ENCODE data around the gene SCYGR1. TPM values are rescaled to one million over a fixed set of nuclear protein-coding genes. Genes with fewer than 3 reads are reported as not detected.
A peak's percentile ranks its signal among the peaks of the same experiment; 100 is the strongest.

SCYGR1 gene
- total RNA-seq, 1 experiment from 2014 or later: not detected

DNA sequence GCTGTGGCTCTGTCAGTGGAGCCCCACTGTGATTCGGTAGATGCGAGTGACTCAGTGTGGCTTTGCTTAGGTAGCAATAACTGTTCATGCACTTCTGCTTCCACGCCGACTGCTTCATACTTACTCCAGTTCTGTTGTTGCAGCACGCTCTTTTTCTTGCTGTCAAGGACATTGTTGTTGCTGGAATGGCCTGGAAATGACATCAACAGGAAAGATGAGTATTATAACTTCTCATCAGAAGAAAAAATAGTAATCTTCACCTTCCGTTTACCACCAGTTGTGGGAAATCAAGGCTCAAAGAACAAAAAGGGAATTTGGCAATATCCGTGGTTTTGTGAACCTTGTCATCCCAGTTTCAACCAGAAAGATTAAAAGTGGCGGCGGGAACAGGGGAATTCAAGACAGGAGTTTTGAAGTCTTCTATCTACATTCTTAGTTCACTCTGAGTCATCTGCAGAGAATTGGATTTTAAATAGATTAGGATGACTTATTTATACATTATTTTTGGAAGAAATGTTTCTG, 16.9 kb downstream of the SCYGR1 start:
- peak; percentile 58 for DNase-seq
- 0 out of 2 replicates have a peak, but pooled peaks have one; percentile 5 for ATAC-seq

GRCh38 chr2:227370092-227370491, 17.7 kb downstream of the SCYGR1 start:
- intact Hi-C loops (cut with micrococcal nuclease): no loop called here
- ATAC-seq (no peak), DNase-seq (no peak)
- H3K9me2 ChIP-seq (replicated peaks; ENCODE audit: low read length): no peaks in the 10 kb centered on the region
- ChIA-PET CTCF (interaction anchor here (0.6 kb wide), 1 partner anchor 34 kb away, joined by 3 read pairs; no protein-coding TSS in a partner anchor), POLR2A (ENCODE audit: unreplicated experiment) (no interaction called here)
- BruUV-seq (replicated peaks): no TSS peak
- H2AFZ ChIP-seq (ENCODE audit: low read length): no peak overlapping the region
- no peaks in the 10 kb centered on the region for H3F3A ChIP-seq (ENCODE audit: low read length, unreplicated experiment)
- no peak overlapping the region for H3K9ac ChIP-seq (ENCODE audit: low read length)
- no peak overlapping the region for H3K4me2 ChIP-seq (ENCODE audit: low read length)
- H3K79me2 ChIP-seq (ENCODE audit: low read length): no peaks in the 10 kb centered on the region
- H3K4me1 ChIP-seq (ENCODE audit: insufficient read depth, low read length): peaks cover 26% of the 10 kb centered on the region
- no peak overlapping the region for H3K4me3 ChIP-seq (ENCODE audit: low read length)
- 0 out of 2 replicates have a peak overlapping the region, but pooled peaks have one; percentile 34 for H3K27ac ChIP-seq (ENCODE audit: low read length)
- H3K9me3 ChIP-seq (ENCODE audit: low read length): no peaks in the 10 kb centered on the region
- H3K36me3 ChIP-seq (ENCODE audit: low read depth, low read length): no peaks in the 10 kb centered on the region
- no peaks in the 10 kb centered on the region for H4K20me1 ChIP-seq (ENCODE audit: low read length)
- no peaks in the 10 kb centered on the region for H3K27me3 ChIP-seq (ENCODE audit: low read length)
- TF ChIP-seq EZH2phosphoT487 (IDR thresholded peaks at IDR 0.05; ENCODE audit: borderline replicate concordance, low read length): no peak
- TF ChIP-seq, protein P1, sequence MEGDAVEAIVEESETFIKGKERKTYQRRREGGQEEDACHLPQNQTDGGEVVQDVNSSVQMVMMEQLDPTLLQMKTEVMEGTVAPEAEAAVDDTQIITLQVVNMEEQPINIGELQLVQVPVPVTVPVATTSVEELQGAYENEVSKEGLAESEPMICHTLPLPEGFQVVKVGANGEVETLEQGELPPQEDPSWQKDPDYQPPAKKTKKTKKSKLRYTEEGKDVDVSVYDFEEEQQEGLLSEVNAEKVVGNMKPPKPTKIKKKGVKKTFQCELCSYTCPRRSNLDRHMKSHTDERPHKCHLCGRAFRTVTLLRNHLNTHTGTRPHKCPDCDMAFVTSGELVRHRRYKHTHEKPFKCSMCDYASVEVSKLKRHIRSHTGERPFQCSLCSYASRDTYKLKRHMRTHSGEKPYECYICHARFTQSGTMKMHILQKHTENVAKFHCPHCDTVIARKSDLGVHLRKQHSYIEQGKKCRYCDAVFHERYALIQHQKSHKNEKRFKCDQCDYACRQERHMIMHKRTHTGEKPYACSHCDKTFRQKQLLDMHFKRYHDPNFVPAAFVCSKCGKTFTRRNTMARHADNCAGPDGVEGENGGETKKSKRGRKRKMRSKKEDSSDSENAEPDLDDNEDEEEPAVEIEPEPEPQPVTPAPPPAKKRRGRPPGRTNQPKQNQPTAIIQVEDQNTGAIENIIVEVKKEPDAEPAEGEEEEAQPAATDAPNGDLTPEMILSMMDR (conservative IDR thresholded peaks at IDR 0.05; ENCODE audit: low read depth, low read length): no peak
- TF ChIP-seq EZH2 (IDR thresholded peaks at IDR 0.05; ENCODE audit: low read length, unreplicated experiment): no peak

More for the DNA sequence above, 16.9 kb downstream of the SCYGR1 start:
- ChIA-PET POLR2A (ENCODE audit: unreplicated experiment) (no interaction called here), CTCF (no interaction called here)
- TF ChIP-seq, protein P1 (conservative IDR thresholded peaks at IDR 0.05; ENCODE audit: low read depth, low read length): no peak
- TF ChIP-seq EZH2 (IDR thresholded peaks at IDR 0.05; ENCODE audit: low read length, unreplicated experiment): no peak
- no peak for TF ChIP-seq EZH2phosphoT487 (IDR thresholded peaks at IDR 0.05; ENCODE audit: borderline replicate concordance, low read length)
- no peaks in the 10 kb centered on the region for H3K27me3 ChIP-seq (ENCODE audit: low read length)
- H3K9ac ChIP-seq (ENCODE audit: low read length): no peak overlapping the region
- no peaks in the 10 kb centered on the region for H3K9me2 ChIP-seq (replicated peaks; ENCODE audit: low read length)
- H3K4me1 ChIP-seq (ENCODE audit: insufficient read depth, low read length): peaks cover 26% of the 10 kb centered on the region
- H3K79me2 ChIP-seq (ENCODE audit: low read length): no peaks in the 10 kb centered on the region
- no peaks in the 10 kb centered on the region for H3K36me3 ChIP-seq (ENCODE audit: low read depth, low read length)
- peak overlapping the region; percentile 34 for H3K27ac ChIP-seq (ENCODE audit: low read length)
- peak overlapping the region; percentile 57 for H2AFZ ChIP-seq (ENCODE audit: low read length)
- no peaks in the 10 kb centered on the region for H4K20me1 ChIP-seq (ENCODE audit: low read length)
- H3F3A ChIP-seq (ENCODE audit: low read length, unreplicated experiment): no peaks in the 10 kb centered on the region
- peak overlapping the region; percentile 64 for H3K4me2 ChIP-seq (ENCODE audit: low read length)
- no TSS peak for BruUV-seq (replicated peaks)
- 0 out of 2 replicates have a peak overlapping the region, but pooled peaks have one; percentile 30 for H3K4me3 ChIP-seq (ENCODE audit: low read length)
- intact Hi-C loops (cut with micrococcal nuclease): no loop called here
- H3K9me3 ChIP-seq (ENCODE audit: low read length): no peaks in the 10 kb centered on the region

DNA sequence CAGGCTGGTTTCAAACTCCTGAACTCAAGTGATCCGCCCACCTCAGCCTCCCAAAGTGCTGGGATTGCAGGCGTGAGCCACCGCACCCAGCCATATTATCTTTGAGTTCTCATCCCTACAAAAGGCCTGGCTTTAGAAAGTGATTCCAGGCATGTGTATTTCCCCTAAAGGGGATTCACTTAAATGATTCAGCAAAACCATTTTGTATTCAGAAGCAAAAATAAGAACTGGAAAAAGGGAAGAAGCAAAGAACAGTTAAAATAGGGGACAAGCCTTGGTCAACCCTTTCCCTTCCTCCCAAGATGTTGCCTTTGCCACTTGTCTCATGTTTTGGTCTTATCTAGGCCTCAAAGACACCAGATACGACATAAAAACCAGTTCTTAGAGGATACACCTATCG, 19.2 kb downstream of the SCYGR1 start:
- no peaks in the 10 kb centered on the region for H3F3A ChIP-seq (ENCODE audit: low read length, unreplicated experiment)
- no peak for DNase-seq
- no peak overlapping the region for H3K9ac ChIP-seq (ENCODE audit: low read length)
- no TSS peak for BruUV-seq (replicated peaks)
- TF ChIP-seq EZH2 (IDR thresholded peaks at IDR 0.05; ENCODE audit: low read length, unreplicated experiment): no peak
- no peak for TF ChIP-seq EZH2phosphoT487 (IDR thresholded peaks at IDR 0.05; ENCODE audit: borderline replicate concordance, low read length)
- TF ChIP-seq, protein P1 (conservative IDR thresholded peaks at IDR 0.05; ENCODE audit: low read depth, low read length): no peak
- H3K4me3 ChIP-seq (ENCODE audit: low read length): no peak overlapping the region
- H3K4me1 ChIP-seq (ENCODE audit: insufficient read depth, low read length): peaks cover 26% of the 10 kb centered on the region
- H3K79me2 ChIP-seq (ENCODE audit: low read length): no peaks in the 10 kb centered on the region
- no peak for ATAC-seq
- H3K4me2 ChIP-seq (ENCODE audit: low read length): no peak overlapping the region
- no peaks in the 10 kb centered on the region for H3K9me3 ChIP-seq (ENCODE audit: low read length)
- no peaks in the 10 kb centered on the region for H4K20me1 ChIP-seq (ENCODE audit: low read length)
- H3K36me3 ChIP-seq (ENCODE audit: low read depth, low read length): no peaks in the 10 kb centered on the region
- H3K9me2 ChIP-seq (replicated peaks; ENCODE audit: low read length): no peaks in the 10 kb centered on the region
- intact Hi-C loops (cut with micrococcal nuclease): no loop called here
- no peak overlapping the region for H3K27ac ChIP-seq (ENCODE audit: low read length)
- CTCF ChIA-PET: no interaction called here
- H3K27me3 ChIP-seq (ENCODE audit: low read length): no peaks in the 10 kb centered on the region
- POLR2A ChIA-PET (ENCODE audit: unreplicated experiment): no interaction called here
- no peak overlapping the region for H2AFZ ChIP-seq (ENCODE audit: low read length)

All from PC-3 (cell line).